A673 (cell line): ENCODE measurements around the gene HVCN1.

Source experiments
- CTCF ChIP-seq: fragments of 300-800, 200-600 bp; sonication (generic); conservative IDR thresholded peaks from 2 replicates; pipeline ENCODE4 v1.5.1; 2017; ENCODE audit warnings: low read depth, mild to moderate bottlenecking, antibody characterized with exemption, low read length, moderate library complexity, mixed read lengths
- EZH2 ChIP-seq: fragments of 200-600 bp; sonication (generic); IDR thresholded peaks from 2 replicates; pipeline ENCODE4 v1.6.1; 2017; ENCODE audit warnings: borderline replicate concordance, low read depth, mild to moderate bottlenecking, mixed read lengths, antibody characterized with exemption, low read length; ENCODE audit not compliant: poor library complexity, severe bottlenecking

- TF ChIP-seq CTCF, result no peak
- no peak for TF ChIP-seq EZH2
Observed at GRCh38 chr12:110668480-110669192, 20.3 kb downstream of the HVCN1 start.
